ENCODE results near the gene LIPC. TPM values are rescaled to one million over a fixed set of nuclear protein-coding genes. Genes with fewer than 3 reads are reported as not detected.

LIPC gene
- total RNA-seq, 1 donor from 2014 or later, result 24.4 TPM

- DNase-seq (ENCODE audit: low spot score), result no peak
- peak; percentile 63 for ATAC-seq
Observed at GRCh38 chr15:58447271-58448010, 15.7 kb downstream of the LIPC start.

GRCh38 chr15:58448331-58448730 lies 16.5 kb downstream of the LIPC start:
- no peak for DNase-seq (ENCODE audit: low spot score)
- ATAC-seq, result no peak
- intact Hi-C loops (cut with DNase I), result no loop called here

More at GRCh38 chr15:58447271-58448010, 15.7 kb downstream of the LIPC start:
- intact Hi-C loops (cut with DNase I), result no loop called here

- ATAC-seq, result no peak
- no peak for DNase-seq (ENCODE audit: low spot score)
- intact Hi-C loops (cut with DNase I), result no loop called here
Observed at GRCh38 chr15:58448906-58449305, 17.1 kb downstream of the LIPC start.

- intact Hi-C loops (cut with DNase I), result no loop called here
- ATAC-seq, result no peak
- DNase-seq (ENCODE audit: low spot score), result no peak
Observed at GRCh38 chr15:58451826-58452225, 20.0 kb downstream of the LIPC start.

- ATAC-seq (no peak), DNase-seq (ENCODE audit: low spot score) (no peak)
- intact Hi-C loops (cut with DNase I), result no loop called here
Observed at GRCh38 chr15:58452775-58453174, 21.0 kb downstream of the LIPC start.

- ATAC-seq (no peak), DNase-seq (ENCODE audit: low spot score) (no peak)
- intact Hi-C loops (cut with DNase I), result no loop called here
Observed at GRCh38 chr15:58453931-58454793, 22.4 kb downstream of the LIPC start.

- no peak for ATAC-seq
- no peak for DNase-seq (ENCODE audit: low spot score)
- intact Hi-C loops (cut with DNase I), result no loop called here
Observed at GRCh38 chr15:58454950-58455401, 23.2 kb downstream of the LIPC start.

GRCh38 chr15:58457466-58457965 lies 25.7 kb downstream of the LIPC start:
- intact Hi-C loops (cut with DNase I), result no loop called here
- no peak for ATAC-seq

GRCh38 chr15:58458076-58458475 lies 26.3 kb downstream of the LIPC start:
- intact Hi-C loops (cut with DNase I), result no loop called here
- DNase-seq (ENCODE audit: low spot score), result no peak
- ATAC-seq, result no peak

More at GRCh38 chr15:58457466-58457965, 25.7 kb downstream of the LIPC start:
- DNase-seq (ENCODE audit: low spot score), result no peak

GRCh38 chr15:58459045-58459444 lies 27.3 kb downstream of the LIPC start:
- no peak for DNase-seq (ENCODE audit: low spot score)

GRCh38 chr15:58459560-58459959 lies 27.8 kb downstream of the LIPC start:
- intact Hi-C loops (cut with DNase I), result no loop called here
- ATAC-seq (peak; percentile 25), DNase-seq (ENCODE audit: low spot score) (no peak)

More at GRCh38 chr15:58459045-58459444, 27.3 kb downstream of the LIPC start:
- intact Hi-C loops (cut with DNase I), result no loop called here
- ATAC-seq, result peak; percentile 33

- DNase-seq (ENCODE audit: low spot score) (no peak), ATAC-seq (no peak)
Observed at GRCh38 chr15:58460116-58460790, 28.5 kb downstream of the LIPC start.

GRCh38 chr15:58460872-58461271 lies 29.1 kb downstream of the LIPC start:
- ATAC-seq, result no peak
- DNase-seq (ENCODE audit: low spot score), result no peak
- intact Hi-C loops (cut with DNase I), result no loop called here

More at GRCh38 chr15:58460116-58460790, 28.5 kb downstream of the LIPC start:
- intact Hi-C loops (cut with DNase I), result no loop called here

GRCh38 chr15:58462547-58462946 lies 30.8 kb downstream of the LIPC start:
- intact Hi-C loops (cut with DNase I), result no loop called here
- DNase-seq (ENCODE audit: low spot score) (no peak), ATAC-seq (no peak)

GRCh38 chr15:58462973-58463663 lies 31.3 kb downstream of the LIPC start:
- intact Hi-C loops (cut with DNase I), result no loop called here
- no peak for ATAC-seq
- no peak for DNase-seq (ENCODE audit: low spot score)

- ATAC-seq, result no peak
Observed at GRCh38 chr15:58463815-58464650, 32.2 kb downstream of the LIPC start.

GRCh38 chr15:58465070-58465469 lies 33.3 kb downstream of the LIPC start:
- DNase-seq (ENCODE audit: low spot score), result no peak
- intact Hi-C loops (cut with DNase I), result no loop called here
- no peak for ATAC-seq

More at GRCh38 chr15:58463815-58464650, 32.2 kb downstream of the LIPC start:
- DNase-seq (ENCODE audit: low spot score), result no peak
- intact Hi-C loops (cut with DNase I), result no loop called here

Measured in sciatic nerve (tissue), 2 donors.